ENCODE measurements around the gene GPC6.

The GPC6 gene

GRCh38 chr13:93628136-93628797 is 401.7 kb downstream of the GPC6 start:
- no peak overlapping the region for H3K4me3 ChIP-seq (ENCODE audit: low read length)
- no peak for TF ChIP-seq ZNF274 (IDR thresholded peaks at IDR 0.05; ENCODE audit: low read depth, low read length)

GRCh38 chr13:93635616-93636032 is 409.0 kb downstream of the GPC6 start:
- no peak for TF ChIP-seq ZNF274 (IDR thresholded peaks at IDR 0.05; ENCODE audit: low read depth, low read length)
- no peak overlapping the region for H3K4me3 ChIP-seq (ENCODE audit: low read length)

GRCh38 chr13:93637852-93638251 is 411.2 kb downstream of the GPC6 start:
- no peak overlapping the region for H3K4me3 ChIP-seq (ENCODE audit: low read length)
- no peak for TF ChIP-seq ZNF274 (IDR thresholded peaks at IDR 0.05; ENCODE audit: low read depth, low read length)

GRCh38 chr13:93640452-93640851 is 413.8 kb downstream of the GPC6 start:
- no peak for TF ChIP-seq ZNF274 (IDR thresholded peaks at IDR 0.05; ENCODE audit: low read depth, low read length)

GRCh38 chr13:93646245-93646644 is 419.6 kb downstream of the GPC6 start:
- TF ChIP-seq ZNF274 (IDR thresholded peaks at IDR 0.05; ENCODE audit: low read depth, low read length): no peak
- no peak overlapping the region for H3K4me3 ChIP-seq (ENCODE audit: low read length)

More at GRCh38 chr13:93640452-93640851, 413.8 kb downstream of the GPC6 start:
- no peak overlapping the region for H3K4me3 ChIP-seq (ENCODE audit: low read length)

GRCh38 chr13:93649496-93649895 is 422.9 kb downstream of the GPC6 start:
- H3K4me3 ChIP-seq (ENCODE audit: low read length): no peak overlapping the region
- no peak for TF ChIP-seq ZNF274 (IDR thresholded peaks at IDR 0.05; ENCODE audit: low read depth, low read length)

GRCh38 chr13:93653776-93654175 is 427.2 kb downstream of the GPC6 start:
- H3K4me3 ChIP-seq (ENCODE audit: low read length): no peak overlapping the region
- no peak for TF ChIP-seq ZNF274 (IDR thresholded peaks at IDR 0.05; ENCODE audit: low read depth, low read length)

GRCh38 chr13:93655154-93655553 is 428.5 kb downstream of the GPC6 start:
- no peak for TF ChIP-seq ZNF274 (IDR thresholded peaks at IDR 0.05; ENCODE audit: low read depth, low read length)
- H3K4me3 ChIP-seq (ENCODE audit: low read length): no peak overlapping the region

- no peak overlapping the region for H3K4me3 ChIP-seq (ENCODE audit: low read length)
- no peak for TF ChIP-seq ZNF274 (IDR thresholded peaks at IDR 0.05; ENCODE audit: low read depth, low read length)
Measured at GRCh38 chr13:93660391-93661063, 433.9 kb downstream of the GPC6 start.

- no peak overlapping the region for H3K4me3 ChIP-seq (ENCODE audit: low read length)
- no peak for TF ChIP-seq ZNF274 (IDR thresholded peaks at IDR 0.05; ENCODE audit: low read depth, low read length)
Measured at GRCh38 chr13:93670866-93671265, 444.3 kb downstream of the GPC6 start.

GRCh38 chr13:93672996-93673395 is 446.4 kb downstream of the GPC6 start:
- no peak for TF ChIP-seq ZNF274 (IDR thresholded peaks at IDR 0.05; ENCODE audit: low read depth, low read length)
- H3K4me3 ChIP-seq (ENCODE audit: low read length): no peak overlapping the region

GRCh38 chr13:93673885-93674284 is 447.3 kb downstream of the GPC6 start:
- no peak for TF ChIP-seq ZNF274 (IDR thresholded peaks at IDR 0.05; ENCODE audit: low read depth, low read length)
- no peak overlapping the region for H3K4me3 ChIP-seq (ENCODE audit: low read length)

GRCh38 chr13:93674337-93674755 is 447.7 kb downstream of the GPC6 start:
- TF ChIP-seq ZNF274 (IDR thresholded peaks at IDR 0.05; ENCODE audit: low read depth, low read length): no peak
- H3K4me3 ChIP-seq (ENCODE audit: low read length): no peak overlapping the region

GRCh38 chr13:93680329-93680728 is 453.7 kb downstream of the GPC6 start:
- no peak overlapping the region for H3K4me3 ChIP-seq (ENCODE audit: low read length)
- no peak for TF ChIP-seq ZNF274 (IDR thresholded peaks at IDR 0.05; ENCODE audit: low read depth, low read length)

GRCh38 chr13:93685900-93686299 is 459.3 kb downstream of the GPC6 start:
- no peak for TF ChIP-seq ZNF274 (IDR thresholded peaks at IDR 0.05; ENCODE audit: low read depth, low read length)
- H3K4me3 ChIP-seq (ENCODE audit: low read length): no peak overlapping the region

All from GM08714 (cell line).